GM21360 (cell line): ENCODE data around the gene ZNF462.
"Not testable (repeated sequence)": the region's sequence is repeated elsewhere in the genome, so short reads cannot be mapped to it uniquely, and the experiment has no call there.

ENCODE experiments used
- ATAC-seq: cut with Tn5 transposase; IDR thresholded peaks from one replicate; pipeline ENCODE4 v1.9.1; 2021; ENCODE audit warnings: mild to moderate bottlenecking, moderate library complexity; ENCODE audit not compliant: unreplicated experiment

The ZNF462 gene

DNA sequence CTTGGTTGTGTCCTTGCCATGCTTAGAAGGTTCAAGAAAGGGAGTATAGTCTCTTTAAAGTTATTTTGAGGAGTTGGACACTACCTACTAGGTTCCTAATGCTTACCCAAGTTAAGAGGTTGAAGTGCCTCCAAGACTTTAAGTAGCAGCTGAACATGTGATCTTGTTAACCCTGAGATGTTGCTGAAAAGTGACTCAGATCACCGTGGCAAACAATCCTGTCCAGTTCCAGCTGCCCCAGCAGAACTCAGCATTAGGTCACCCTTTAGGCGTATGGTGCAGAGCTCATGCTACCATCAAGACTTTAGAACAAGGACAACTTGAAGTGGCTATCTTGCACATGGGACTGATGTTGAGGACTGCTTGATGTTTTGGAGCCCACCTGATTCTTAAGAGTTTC lies 22.5 kb downstream of the ZNF462 start:
- no peak for ATAC-seq

DNA sequence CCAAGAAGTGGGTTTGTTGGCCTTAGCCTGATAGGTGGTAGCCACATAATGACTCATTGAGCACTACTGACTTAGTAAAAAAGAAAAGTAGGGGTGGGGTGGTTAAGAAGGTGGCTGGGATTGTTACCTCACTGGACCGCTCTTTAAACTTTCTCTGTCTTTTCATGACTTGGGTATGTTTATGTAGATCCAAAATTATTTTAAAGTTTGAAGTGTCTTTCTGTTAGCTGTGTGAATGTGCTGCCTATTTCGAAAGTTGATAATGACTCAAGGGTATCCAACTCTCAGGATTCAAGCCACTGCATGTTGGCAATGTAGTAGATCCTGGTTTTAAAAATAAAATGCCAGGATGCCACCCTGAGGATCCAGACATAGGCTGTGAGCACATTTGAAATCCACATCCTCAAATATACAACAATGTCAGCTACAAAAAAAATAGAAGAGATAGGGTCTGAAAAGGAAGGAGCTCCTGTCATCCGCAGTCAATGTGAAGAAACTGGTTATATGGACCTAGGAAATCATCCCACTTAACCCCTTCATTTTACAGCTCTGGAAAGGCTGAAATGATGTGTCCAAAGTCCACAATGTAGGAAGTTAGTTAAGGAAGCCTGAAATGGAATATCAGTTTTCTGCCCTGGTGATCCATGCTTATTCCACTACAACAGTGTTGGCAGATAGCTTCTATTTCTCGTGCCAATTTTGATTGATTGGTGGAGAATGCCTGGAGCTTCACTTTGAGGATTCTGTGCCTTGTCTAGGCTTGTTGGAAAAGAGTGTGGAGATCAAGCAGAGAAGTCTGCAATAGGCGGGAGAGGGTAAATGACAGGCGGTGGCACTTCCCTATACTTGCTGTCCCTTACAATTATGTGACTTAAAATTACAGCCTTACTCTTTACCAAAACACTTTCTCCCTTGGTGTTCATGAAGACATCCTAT lies 23.4 kb downstream of the ZNF462 start:
- ATAC-seq: no peak

DNA sequence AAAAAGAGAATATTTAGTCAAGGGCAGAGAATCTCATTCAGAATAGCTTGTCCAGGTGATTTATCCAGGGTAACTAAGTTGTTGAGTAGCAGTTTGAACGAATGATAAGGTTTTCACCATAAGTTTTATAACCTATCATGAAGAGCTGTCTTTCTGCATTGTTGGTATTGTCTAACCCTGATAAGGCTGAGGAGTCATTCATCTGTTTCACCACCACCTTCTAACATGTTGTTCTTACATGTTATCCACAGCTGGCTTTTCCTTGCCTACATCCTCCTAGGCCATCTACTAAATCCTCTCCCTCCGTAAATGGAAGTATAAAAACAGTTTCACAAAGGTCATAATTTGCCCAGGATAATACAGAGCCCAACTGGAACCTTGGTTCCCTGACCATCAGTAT lies 24.1 kb downstream of the ZNF462 start:
- ATAC-seq: no peak

DNA sequence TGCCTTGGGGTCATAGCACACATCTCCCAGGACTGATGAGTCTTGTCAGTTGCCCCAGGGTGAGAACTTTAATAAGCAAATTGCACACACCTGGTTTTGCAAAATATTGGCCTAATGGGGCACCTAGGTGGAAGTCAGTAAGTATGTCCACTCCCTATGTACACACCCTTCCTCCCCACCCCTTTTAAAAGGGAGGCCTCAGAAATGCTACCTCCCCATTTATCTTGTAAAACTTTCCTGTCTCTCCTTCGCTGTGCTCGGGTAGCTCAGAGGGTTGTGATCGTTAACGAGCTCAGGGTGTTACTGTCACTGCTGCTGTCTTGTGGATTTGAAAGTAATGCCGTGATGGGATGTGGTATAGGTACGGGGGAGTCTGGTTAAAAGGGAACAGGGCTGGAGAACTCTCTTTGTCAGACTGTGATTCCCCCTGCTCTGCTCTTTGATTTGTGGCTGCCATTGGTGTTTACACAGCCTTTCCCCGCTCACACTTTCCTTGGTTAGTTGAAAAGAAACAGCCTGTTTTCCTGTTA lies 26.2 kb downstream of the ZNF462 start:
- no peak for ATAC-seq

DNA sequence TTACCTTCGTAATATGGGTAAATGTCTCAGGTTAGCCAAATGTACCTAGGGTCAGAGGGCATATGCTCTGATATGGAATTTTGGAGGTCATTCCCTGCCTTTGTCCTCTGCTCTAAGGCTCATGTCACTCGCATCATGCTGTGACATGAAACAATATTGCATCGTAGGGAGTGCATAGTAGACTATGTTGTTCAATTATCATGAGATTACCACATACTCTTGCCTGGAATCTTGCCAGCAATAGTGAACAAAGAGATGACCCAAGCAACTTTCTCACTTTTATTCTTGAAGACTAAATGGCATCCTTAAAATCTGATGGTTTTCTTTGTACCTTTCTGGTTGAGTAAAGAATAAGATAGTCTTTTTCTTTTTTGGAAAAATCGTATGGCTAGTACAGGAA lies 27.6 kb downstream of the ZNF462 start:
- ATAC-seq: no peak

DNA sequence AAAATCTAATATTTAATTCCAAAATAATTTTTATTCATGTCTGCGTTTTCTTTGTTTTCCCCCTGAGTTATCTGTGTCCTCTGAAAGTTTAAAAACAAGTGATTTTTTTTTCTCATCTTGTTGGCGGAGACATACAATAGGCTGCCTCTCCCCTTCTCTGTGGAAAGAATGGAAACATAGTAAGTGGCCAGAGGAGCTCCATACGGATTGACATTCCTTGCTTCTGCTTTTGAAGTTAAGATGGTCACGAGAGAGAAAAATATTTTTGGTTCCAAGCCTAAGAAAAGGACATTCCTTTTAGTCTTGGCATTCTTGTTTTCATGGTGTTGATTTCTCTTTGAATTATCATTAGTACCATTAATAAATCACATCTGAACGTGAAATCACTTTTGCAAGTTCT lies 28.3 kb downstream of the ZNF462 start:
- ATAC-seq: no peak

DNA sequence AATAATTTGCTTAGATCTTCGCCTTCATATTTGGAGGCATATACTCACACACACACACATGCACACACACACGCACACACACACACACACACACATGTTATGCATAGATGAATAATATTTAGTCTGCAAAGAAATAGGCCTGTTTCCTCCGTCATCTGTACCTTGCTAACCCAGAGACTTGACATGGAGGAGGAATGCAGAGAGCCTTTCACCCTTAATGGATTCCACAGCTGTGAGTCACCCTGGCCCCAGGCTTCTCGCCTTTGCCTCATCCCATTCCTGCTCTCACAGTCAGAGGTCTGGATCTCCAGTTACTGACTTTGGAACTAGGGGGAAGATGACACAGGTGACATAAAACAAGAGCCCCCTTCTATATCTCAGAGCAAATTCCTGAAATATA lies 29.7 kb downstream of the ZNF462 start:
- no peak for ATAC-seq

DNA sequence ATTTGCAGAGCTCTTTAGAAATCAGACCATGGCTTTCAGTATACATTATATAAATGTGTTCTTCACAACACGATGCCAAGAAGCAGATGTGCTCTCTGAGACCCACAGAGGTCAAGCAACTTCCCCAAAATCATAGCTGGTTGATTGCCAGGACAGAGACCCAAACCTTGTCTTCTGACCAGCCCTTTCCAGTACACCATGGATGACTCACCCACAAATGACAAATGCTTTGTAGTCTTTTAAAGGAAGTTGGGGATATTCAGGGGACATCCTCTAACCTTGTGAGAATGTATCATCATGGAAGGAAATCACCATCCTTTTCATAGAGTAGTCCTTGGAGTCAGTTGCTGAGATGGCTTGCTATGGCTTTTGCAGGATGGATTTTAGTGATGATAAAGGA lies 30.1 kb downstream of the ZNF462 start:
- no peak for ATAC-seq

DNA sequence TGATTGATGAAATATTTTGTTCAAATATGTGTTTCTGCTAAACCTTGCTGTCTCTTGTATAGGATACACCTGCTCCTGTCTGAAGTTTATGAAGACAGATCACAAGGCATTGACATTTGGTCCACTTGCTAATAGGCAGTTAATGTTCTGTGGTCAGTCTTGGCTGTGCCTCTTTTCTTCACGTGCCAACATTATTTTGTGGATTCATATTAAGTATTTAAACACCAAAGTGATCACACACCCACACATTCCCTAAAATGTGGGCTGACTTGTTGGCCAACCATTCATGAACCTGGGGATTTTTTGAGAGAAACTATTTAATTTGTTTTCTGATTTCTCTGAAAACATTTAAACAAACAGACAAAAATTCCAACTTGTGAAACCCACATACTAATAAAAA lies 33.7 kb downstream of the ZNF462 start:
- ATAC-seq: no peak

DNA sequence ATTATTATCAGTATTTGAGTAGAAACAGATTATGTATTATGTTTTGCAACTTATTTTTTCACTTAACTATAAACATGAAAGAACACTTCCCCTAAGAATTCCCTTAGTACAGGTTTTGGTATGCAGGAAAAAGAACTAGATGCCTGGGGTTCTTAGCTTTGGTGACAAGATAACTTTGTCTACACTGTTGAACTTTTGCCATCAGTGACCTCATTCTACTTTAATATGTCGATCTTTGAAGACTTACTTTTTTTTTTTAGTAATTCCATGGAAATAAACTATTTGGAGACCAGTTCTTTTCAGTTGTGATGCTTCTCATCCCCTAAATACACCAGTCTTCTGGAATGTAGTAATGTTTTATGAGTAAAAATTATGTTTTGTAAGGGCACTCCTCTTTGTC lies 34.3 kb downstream of the ZNF462 start:
- ATAC-seq: no peak

DNA sequence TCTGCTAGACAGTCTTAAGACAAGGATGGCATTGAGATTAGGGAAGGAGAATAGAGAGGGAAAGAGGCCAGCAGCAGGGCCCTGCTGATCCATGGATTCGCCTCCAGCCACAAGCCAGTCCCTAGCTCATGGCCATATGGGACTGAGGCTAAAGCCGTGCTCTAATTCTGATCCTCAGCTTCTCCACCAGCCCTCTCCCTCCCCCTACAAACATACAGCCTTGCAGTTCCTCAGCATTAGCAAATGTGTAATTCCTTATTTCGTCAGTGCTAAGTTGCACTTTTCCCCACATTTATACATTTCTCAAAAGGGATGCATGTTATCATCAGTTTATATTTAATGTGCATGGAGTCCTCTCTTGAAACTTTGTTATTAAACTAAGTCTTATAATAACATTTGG lies 34.8 kb downstream of the ZNF462 start:
- ATAC-seq: no peak

DNA sequence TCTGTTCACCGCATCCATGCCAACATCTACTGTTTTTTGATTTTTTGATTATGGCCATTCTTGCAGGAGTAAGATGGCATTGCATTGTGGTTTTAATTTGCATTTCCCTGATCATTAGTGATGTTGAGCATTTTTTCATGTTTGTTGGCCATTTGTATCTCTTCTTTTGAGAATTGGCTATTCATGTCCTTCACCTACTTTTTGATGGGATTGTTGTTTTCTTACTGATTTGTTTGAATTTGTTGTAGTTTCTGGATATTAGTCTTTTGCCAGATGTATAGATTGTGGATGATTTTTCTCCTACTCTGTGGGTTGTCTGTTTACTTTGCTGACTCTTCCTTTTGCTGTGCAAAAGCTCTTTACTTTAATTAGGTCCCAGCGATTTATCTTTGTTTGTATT lies 37.6 kb downstream of the ZNF462 start:
- ATAC-seq: not testable (repeated sequence)

DNA sequence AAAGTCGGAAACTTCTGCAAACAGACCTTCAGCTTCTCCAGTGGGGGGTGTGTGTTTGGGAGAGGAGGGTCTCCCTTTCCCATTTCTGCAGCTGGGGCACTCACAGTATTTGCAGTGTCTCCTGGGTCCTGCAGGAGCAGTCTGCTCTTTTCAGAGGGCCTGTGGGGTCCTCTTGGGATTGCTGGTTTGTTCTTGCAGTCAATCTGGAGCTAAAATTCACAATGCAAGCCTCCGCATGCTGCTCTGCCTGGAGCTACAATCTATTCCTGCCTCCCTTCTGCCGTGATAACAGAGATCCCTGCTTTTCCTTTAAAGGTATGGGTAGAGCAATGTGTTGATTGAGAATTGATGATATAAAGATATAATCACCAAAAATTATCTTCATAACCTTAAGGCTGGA lies 43.2 kb downstream of the ZNF462 start:
- no peak for ATAC-seq

DNA sequence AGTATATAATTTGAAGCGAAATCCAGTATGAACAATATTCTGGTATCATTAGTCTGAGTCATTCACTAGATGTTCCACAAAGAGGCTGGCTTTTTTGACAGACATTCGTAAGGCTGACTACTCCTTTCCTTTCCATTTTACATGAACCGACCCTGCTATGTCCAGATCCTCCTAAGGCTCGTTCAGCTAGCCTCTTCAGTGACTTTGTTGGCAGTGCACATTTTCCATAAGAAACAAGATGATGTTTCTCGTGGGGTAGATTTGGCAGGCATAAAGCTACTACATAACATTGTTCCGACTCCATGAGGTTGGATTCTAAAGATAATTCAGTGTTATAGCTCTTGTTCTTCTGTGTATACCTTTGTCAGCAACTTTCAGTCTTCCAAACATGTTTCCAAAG lies 49.0 kb downstream of the ZNF462 start:
- no peak for ATAC-seq

DNA sequence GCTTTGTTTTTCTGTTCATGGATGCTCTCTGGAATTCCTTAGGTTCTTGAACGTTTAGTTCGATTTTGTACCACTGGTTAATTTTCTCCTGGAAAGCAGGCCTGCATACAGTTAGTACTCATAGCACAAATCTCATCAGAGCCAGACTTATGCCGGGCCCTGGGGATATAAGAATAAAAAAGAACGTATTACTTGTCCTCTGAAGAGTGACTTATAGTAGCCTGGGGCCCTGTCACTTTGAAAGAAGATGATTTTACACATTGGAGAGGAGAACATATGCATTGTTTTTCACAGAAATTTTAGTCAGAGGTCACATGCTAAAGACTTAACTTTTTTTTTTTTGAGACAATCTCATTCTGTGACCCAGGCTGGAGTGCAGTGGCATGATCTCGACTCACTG lies 50.3 kb downstream of the ZNF462 start:
- no peak for ATAC-seq

DNA sequence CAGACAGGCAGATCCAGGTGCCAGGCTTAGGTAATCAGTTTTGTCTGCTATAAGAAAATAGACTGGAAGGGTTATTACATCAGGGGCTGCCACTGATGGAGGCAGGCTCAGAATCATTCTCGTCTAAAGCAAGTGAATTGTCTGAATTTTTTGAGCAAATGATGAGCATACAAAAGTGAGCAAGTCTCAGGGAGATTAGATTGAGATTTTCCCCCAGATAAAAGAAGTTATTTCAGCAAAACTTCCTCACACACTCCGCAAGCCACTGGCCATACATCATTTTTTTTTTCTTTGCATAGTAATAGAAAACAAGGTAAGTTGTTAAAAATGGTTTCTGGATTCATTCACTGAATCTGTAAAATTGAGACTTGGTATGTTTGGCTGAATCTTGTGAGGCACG lies 52.9 kb downstream of the ZNF462 start:
- ATAC-seq: no peak

DNA sequence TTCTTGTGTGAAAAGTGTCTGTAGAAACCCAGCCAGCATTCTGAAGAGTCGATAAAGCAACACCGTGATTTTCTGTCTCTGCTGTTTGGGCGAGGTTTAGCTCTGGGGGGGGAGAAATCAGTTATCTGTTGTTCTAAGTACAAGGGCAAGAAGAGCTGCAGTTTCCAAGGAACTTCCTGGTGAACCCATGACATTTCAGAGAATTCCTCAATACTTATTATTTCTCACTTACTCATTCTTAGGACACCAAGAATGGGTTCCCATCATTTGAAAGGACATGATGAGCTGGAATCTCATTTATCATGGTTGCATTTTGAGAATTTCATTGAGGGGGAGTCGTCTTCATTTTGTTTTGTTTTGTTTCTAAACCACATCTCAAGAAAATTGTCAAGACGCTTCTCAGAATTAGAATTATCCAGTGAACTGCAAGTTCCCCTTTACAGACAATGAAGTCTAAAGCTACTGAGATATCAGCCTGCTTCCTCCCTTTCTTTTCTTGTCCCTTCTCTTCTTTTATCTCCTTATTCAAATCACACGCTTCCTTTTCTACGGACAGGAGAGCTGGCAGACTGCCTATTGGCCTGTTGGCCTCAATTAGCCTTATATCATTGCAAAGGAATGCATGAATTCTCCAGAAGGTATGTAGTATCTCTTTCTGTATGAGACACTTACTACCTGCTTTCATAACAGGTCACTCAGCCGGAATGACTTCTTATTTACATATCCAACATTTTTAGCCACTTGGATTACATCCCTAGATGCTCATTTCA lies 53.7 kb downstream of the ZNF462 start:
- ATAC-seq: no peak

DNA sequence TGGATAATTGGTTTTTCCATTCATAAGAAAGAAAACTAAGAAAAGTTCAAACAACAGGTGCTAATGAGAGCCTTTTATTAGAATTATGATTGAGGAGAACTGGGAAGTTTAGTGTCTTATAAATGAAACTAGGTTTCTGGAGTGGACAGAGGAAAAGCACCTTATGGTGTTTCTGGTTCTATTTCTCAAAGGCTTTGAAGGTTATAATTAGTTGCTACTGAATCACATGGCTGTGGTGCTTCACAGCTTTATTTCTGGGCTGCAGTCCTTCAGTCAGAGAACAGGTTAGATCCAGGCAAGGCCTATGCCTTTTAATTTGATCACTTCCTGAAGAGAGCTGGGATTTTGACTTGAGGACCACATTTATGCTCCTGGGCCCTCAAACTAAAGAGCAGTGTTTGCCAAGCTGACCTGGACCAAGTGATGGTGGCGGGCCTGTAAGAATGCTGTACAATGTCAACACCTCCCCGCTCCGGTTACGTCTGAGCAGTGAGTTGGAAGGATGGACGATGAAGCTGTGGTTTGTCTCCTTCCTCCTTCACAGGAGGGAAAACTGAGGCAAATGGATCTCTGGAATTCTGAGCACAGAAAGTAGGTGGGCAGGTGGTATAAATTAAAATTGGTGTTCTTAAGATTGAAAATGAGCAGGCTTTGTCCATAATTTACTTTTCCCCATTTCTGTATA lies 56.0 kb downstream of the ZNF462 start:
- no peak for ATAC-seq

DNA sequence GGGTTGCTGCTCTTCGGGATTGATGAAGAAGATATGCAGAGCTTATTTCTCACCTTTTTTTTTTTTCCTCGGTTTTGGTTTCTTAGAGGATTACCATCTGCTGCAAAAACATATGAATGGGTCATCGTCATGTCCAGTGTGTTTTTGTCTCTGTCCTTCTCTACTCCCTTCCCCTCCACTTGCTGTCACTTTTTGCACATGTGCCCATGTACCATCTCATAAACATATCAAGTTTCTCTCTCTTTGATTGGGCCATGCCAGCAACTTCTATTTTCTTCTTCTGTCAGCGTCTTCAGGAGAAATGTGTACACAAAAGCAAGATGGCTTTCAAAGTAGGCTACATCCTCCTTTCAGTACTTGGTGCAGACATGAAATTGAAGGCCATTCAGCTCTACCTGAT lies 57.1 kb downstream of the ZNF462 start:
- ATAC-seq: no peak

DNA sequence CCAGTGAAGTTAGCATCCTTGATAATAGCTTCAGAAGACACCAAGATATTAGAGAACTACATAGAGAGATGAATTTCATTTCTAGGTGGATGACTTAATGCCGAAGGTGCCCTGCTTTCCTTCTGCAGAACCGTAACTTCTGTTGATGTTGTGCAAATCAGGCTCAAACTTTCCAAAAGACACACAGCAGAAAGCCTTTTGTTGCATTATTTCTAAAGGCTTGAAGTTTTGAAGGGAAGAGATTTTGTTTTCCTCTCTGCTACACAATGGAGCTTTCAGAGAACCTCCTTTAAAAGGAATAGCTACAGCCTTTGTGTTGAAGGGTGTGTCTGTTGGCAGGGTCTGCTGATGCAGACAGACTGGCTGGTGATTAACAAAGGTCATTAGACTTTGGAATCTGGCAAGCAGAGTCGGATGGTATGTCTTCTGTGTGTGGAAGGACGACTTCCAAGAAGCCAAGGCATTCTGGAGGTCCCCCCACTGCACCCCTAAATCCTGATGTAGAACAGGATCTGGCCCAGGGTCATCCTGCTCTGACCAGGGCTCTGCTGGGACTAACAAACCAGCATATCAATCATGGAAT lies 57.8 kb downstream of the ZNF462 start:
- no peak for ATAC-seq

DNA sequence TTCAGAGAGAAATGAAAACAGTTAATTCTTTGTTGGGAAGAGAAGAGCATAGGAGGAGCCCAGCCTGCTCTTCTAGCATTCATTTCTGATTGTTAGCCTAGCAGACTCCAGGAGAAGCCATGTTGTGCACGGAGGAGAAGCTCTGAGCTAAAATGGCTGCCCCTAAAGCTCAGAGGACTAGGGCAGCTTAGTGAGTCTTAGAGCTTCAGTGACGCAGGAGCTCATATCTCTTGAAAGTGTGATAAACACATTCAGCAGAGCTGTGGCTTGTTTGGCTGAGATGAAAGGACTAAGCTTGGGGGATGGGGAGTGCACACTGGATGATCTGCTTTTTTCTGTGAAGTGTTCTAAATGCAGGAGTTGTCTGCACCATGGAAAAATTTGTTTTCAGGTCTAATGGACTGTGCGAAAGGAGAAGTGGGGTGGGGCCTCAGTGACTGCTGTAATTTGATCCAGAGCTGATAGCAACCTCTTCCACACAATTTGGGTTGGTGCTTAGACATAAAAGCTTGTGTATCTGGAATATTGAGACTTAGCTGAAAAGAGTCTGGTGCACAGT lies 58.5 kb downstream of the ZNF462 start:
- ATAC-seq: no peak
